Thyroid gland (tissue), 4 donors: ENCODE data around the gene STYXL1.

Experiments
- POLR2A ChIP-seq, 2 donors: fragments of 450-650 bp; IDR thresholded peaks; one replicate each; pipeline ENCODE4 v1.6.1; 2017; ENCODE audit warnings: antibody characterized with exemption in 2 of 2, mild to moderate bottlenecking in 2 of 2, moderate library complexity in 1 of 2
- TF ChIP-seq, protein P1 (sequence below), 6 experiments: fragments of 200-600 bp in 3 of 6; fragments of 450-650 bp in 3 of 6; sonication (generic) in 3 of 6; IDR thresholded peaks; one replicate each; pipeline ENCODE4 v1.5.1; 2016 to 2019; ENCODE audit warnings: antibody characterized with exemption in 6 of 6, mild to moderate bottlenecking in 2 of 6, inconsistent platforms in 1 of 6, moderate library complexity in 1 of 6

- TF ChIP-seq, protein P1, sequence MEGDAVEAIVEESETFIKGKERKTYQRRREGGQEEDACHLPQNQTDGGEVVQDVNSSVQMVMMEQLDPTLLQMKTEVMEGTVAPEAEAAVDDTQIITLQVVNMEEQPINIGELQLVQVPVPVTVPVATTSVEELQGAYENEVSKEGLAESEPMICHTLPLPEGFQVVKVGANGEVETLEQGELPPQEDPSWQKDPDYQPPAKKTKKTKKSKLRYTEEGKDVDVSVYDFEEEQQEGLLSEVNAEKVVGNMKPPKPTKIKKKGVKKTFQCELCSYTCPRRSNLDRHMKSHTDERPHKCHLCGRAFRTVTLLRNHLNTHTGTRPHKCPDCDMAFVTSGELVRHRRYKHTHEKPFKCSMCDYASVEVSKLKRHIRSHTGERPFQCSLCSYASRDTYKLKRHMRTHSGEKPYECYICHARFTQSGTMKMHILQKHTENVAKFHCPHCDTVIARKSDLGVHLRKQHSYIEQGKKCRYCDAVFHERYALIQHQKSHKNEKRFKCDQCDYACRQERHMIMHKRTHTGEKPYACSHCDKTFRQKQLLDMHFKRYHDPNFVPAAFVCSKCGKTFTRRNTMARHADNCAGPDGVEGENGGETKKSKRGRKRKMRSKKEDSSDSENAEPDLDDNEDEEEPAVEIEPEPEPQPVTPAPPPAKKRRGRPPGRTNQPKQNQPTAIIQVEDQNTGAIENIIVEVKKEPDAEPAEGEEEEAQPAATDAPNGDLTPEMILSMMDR (IDR thresholded peaks at IDR 0.05), result no peak
- TF ChIP-seq POLR2A (IDR thresholded peaks at IDR 0.05), result no peak
Observed at GRCh38 chr7:76000566-76000965, 47.2 kb downstream of the STYXL1 start.
